HG03139 (cell line): ENCODE results near the gene SEC31A.
A peak's percentile ranks its signal among the peaks of the same experiment; 100 is the strongest.
"Not testable (repeated sequence)": the region's sequence is repeated elsewhere in the genome, so short reads cannot be mapped to it uniquely, and the experiment has no call there.

Experiments
- ATAC-seq: cut with Tn5 transposase; IDR thresholded peaks from one replicate; pipeline ENCODE4 v1.9.1; 2021; ENCODE audit not compliant: unreplicated experiment

SEC31A gene

GRCh38 chr4:82839624-82840023, 51.3 kb downstream of the SEC31A start:
- no peak for ATAC-seq

DNA sequence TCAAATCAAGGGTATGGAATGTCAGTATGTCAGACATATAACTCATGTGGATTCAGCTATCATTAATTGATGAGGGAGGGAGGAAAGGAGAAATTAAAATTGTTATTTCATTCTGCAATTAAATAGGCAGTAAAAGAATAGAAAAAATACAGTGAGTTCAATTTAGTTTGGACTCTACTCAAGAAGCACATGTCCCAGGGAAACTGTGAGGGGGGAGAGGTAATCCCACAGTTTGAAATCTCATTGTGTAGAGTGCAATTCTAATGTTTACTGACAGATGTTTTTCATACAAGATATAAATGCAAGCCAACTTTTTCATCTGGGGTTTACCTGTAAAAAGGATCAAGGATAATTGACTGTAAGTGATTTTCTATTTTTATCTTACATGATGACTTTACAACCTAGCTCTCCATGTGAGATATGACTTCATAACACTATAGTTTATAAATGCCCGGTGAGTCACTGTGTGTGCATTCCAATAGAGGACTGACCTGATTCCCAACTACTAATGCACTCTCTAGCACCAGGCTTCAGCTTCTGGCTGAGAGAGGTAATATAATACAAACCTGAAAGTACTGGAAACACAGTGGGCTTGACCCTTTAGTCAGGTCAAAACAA, 57.1 kb downstream of the SEC31A start:
- no peak for ATAC-seq

- not testable (repeated sequence) for ATAC-seq
These were observed 57.9 kb downstream of the SEC31A start for GRCh38 chr4:82833060-82833459.

DNA sequence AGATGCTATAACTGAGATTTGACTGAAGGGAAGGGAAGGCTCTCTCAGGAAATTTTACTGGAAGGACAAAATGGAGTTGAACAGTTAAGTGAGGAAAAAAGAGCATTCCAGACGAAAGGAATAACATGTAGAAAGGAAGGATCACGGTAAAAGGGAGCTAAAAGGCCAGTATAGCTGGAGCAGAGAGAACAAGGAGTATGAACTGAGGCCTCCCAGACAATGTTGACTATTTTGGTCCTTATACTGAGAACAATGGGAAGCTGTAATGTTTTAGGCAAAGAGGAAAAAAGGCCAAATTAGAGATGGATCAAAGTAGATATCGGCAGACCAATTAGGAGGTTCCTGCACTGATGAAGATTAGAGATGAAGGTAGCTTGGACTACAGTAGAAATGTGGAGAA, 65.5 kb downstream of the SEC31A start:
- no peak for ATAC-seq

- ATAC-seq, result no peak
These were observed 67.9 kb downstream of the SEC31A start for GRCh38 chr4:82823062-82823461.

DNA sequence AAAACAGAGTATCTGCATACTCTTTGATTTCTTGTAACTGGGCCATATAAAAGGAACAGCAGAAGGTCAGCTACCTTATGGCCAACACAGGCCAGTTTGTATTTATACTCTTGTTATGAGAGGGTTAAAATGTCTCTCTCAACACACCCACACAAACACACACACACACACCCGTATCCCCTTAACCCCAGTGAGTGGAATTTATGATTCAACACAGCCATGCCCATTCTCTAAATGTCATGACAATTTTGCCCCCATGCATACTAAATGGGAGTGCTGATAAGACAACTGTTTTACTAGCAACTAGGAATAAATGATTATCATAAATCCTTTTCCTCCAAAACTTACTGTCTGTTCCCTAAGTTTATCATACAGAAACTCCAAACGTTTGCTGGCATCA, 70.3 kb downstream of the SEC31A start:
- no peak for ATAC-seq

- peak; percentile 77 for ATAC-seq
These were observed 72.0 kb downstream of the SEC31A start for GRCh38 chr4:82818664-82819662.

GRCh38 chr4:82816874-82817273, 74.1 kb downstream of the SEC31A start:
- not testable (repeated sequence) for ATAC-seq

DNA sequence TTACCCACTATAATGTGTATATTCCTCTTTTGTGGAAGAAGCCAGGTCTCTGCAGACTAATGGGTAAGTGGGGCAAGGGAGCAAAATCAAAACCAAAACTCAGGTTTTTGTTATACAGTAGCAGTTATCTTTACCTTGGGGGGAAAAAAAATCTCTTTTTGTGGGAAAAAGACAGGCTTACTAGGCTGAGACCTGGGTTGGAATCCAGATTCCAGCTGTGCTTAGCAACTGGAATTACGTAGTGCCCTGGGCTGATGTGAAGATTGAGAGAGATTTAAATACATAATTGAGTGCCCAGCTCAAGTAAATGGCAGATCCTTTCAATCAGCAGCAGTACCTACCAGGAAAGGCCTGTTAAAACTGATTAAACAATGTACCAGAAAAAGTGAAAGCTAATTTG, 76.9 kb downstream of the SEC31A start:
- no peak for ATAC-seq

DNA sequence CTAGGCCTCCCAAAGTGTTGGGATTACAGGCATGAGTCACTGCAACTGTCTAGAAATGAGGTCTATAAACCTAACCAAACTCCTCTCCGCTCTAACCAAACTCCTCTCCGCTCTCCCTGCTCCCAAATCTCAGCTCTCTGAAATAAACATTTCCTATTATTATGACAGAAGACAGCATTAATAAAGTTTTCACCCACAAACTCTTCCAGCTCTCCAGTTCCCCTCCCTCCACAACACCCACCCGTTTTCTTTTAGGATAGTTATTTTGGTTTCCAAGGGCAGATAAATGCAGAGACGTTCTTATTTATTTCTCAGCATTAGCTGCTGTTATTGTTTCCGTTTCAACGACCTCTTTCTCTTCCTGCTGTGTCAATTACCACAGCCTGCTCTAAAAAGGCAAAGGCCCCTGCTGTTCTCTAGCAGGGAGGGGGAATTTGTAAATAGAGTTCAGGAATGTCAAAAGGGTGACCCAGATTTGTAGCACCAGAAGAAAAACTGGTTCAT, 79.1 kb downstream of the SEC31A start:
- no peak for ATAC-seq

DNA sequence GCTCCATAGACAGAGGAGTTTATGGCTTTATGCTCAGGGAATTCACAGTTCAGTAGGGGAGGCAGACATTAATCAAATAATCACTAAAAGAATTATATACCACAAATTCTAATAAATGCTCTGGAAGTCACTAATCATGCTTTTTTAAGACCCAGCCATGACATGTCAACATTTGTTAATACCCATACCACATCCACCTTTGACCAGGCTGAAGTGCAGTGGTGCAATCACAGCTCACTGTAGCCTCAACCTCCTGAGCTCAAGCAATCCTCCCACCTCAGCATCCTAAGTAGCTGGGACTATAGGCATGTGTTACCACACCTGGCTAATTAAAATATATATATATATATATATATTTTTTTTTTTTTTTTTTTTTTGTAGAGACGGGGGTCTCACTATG, 79.6 kb downstream of the SEC31A start:
- ATAC-seq, result no peak

- no peak for ATAC-seq
These were observed 80.8 kb downstream of the SEC31A start for GRCh38 chr4:82810176-82810575.

GRCh38 chr4:82809619-82810018, 81.3 kb downstream of the SEC31A start:
- no peak for ATAC-seq

DNA sequence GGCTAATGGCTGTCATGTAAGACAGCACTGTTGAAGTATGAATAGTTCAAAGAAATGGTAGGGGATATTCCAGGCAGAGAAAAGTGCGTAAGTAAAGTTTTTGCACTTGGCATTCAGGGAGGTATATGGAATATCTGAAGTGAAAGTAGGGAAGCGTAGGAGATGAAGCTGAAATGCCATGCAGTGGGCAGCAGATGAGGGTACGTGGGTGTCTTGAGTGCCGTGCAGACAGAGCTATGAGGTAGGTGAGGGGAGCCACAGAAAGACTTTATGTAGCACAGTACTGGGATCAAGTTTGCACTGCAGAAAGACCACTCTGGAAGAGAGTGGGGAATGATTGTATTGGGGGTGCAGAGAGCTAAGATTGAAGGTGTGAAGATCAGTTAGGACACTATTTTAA, 87.2 kb downstream of the SEC31A start:
- ATAC-seq, result no peak

- ATAC-seq, result no peak
These were observed 88.0 kb downstream of the SEC31A start for GRCh38 chr4:82802911-82803310.

GRCh38 chr4:82801910-82802521, 88.9 kb downstream of the SEC31A start:
- no peak for ATAC-seq

DNA sequence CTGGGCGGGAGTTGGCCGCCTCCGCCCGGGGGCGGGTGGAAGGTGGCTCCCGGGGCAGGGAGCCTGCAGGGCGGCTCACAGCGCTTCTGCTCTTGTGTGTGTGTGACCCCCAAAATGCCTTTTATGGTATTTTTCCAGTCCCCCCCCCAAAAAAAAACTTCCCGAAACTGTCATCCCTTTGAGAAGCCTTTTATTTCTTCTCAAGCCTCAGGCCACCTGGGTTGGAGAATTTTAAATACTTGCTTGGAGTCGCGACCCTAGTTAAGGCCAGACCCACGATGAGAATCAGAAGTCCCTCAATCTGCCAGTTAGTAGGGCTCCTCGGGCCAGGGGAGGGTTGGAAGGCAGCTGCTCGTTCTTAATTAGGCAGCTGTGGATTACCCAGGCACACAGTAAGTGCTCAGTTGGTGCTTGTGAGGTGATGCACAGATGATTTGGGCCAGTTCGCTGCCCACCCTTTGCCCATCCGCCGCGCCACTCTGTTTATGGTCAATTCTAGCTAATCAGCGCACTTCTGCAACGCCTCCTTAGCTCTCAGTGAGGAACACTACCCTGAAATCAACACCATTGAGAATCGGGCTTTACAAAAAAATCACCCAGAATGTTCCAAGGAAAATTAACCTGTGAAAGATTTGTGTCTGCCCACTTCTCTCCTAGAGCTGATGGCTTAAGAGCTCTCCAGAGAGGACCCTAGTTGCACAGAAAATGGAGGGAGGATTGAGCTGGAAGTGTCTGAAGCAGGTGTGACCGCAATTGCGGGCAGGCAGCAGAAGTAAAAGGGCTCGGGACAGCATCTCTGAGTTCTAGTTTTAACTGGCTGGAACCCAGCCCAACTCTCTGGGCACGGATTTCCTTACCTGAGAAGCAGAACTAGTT, 91.7 kb downstream of the SEC31A start:
- no peak for ATAC-seq

DNA sequence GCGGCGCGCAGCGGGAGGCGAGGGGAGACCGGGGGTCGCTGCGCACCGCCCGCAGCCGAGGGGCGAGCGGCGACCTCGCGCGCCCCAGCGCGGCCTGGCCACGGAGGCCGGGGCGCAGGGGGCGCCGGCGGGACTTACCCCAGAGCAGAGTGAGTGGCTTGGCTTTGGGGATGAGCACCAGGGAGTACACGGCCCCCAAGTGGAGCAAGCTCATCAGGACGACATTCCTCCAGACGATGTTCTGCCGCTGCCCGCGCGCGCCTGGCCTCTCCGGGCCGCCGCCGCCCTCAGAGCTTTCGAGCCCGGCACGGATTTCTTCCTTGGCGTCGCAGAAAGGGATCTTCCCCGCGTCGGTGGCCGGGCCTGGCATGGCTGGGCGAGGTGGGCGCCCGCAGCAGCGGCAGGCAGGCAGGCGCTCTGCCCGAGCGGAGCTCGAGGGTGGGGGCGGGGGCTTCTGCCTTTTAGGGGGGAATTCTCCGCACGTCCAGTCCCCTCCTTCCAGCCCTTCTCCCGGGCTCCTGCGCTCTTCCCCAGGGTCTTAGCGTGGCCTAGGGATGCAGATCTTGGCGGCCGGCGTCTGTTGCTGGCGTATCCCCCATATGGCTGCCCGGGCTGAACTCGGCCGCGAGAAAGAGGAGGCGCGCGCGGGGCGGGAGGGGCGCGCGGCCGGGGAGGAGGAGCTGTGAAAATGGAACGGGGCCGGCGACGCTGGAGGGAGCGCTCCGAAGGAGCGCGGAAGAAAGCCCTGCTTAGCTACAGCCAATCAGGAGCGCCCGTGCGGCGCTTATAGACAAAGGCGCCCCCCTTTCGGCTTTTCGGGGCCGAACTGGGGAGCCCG, 92.6 kb downstream of the SEC31A start, which contains the start of gene SCD5:
Gene SCD5 (minus strand): TSS at position 629 of the 838 bp plus-strand sequence. CDS start 259 bp downstream, at position 370.
- ATAC-seq, result peak; percentile 73

GRCh38 chr4:82797405-82798111, 93.4 kb downstream of the SEC31A start:
- ATAC-seq, result no peak
